H1 (cell line): Measurements from ENCODE around the gene CACNA1A. TPM values are rescaled to one million over a fixed set of nuclear protein-coding genes. Genes with fewer than 3 reads are reported as not detected.

ENCODE experiments used
- CTCF ChIA-PET: fragments of 300-600 bp; sonication (Branson Sonifier 250); formaldehyde crosslinking; loops from one replicate; lab custom pipeline; 2021; ENCODE audit not compliant: partially characterized antibody; lab: Charles Lee
- POLR2A ChIA-PET: fragments of 300-600 bp; sonication (Branson Sonifier 250); formaldehyde crosslinking; loops from one replicate; lab custom pipeline; 2021; ENCODE audit warnings: inconsistent platforms; ENCODE audit not compliant: partially characterized antibody; lab: Charles Lee
- DNase-seq, 2 experiments: peaks; one replicate each; pipeline versions ENCODE4 v3.0.0 to v3.0.0-alpha.2; 2010 to 2022; ENCODE audit warnings: low spot score in 2 of 2, low read depth in 1 of 2, mixed read lengths in 1 of 2
- FAIRE-seq: peaks from 2 replicates; lab custom pipeline; 2011; peaks lifted over from hg19 to GRCh38; lab: Jason Lieb, UNC
- H2AFZ ChIP-seq: 2 replicates; pipeline ENCODE4 v1.8.1; 2012; ENCODE audit warnings: low read length, inconsistent platforms
- H2AK5ac ChIP-seq: 2 replicates; pipeline ENCODE4 v1.6.1; 2013; ENCODE audit warnings: low read depth, low read length
- H2BK120ac ChIP-seq: replicated peaks from 2 replicates; pipeline ENCODE3; 2013; ENCODE audit warnings: low read depth, low read length, inconsistent platforms
- H2BK12ac ChIP-seq: 2 replicates; pipeline ENCODE4 v1.6.1; 2013; ENCODE audit warnings: low read depth, low read length
- H2BK15ac ChIP-seq: 2 replicates; pipeline ENCODE4 v1.6.1; 2013; ENCODE audit warnings: low read length
- H2BK20ac ChIP-seq: 2 replicates; pipeline ENCODE4 v1.6.1; 2013; ENCODE audit warnings: low read length
- H2BK5ac ChIP-seq: 2 replicates; pipeline ENCODE4 v1.6.1; 2013; ENCODE audit warnings: low read depth, low read length
- H3K14ac ChIP-seq: 2 replicates; pipeline ENCODE4 v1.6.1; 2013; ENCODE audit warnings: inconsistent platforms; ENCODE audit not compliant: insufficient read length
- H3K18ac ChIP-seq: 2 replicates; pipeline ENCODE4 v1.6.1; 2013; ENCODE audit warnings: low read length; ENCODE audit errors: extremely low read depth
- H3K23ac ChIP-seq: 2 replicates; pipeline ENCODE4 v1.6.1; 2013; ENCODE audit warnings: inconsistent platforms; ENCODE audit not compliant: insufficient read length
- H3K23me2 ChIP-seq: 2 replicates; pipeline ENCODE4 v1.6.1; 2013; ENCODE audit warnings: low read depth, low read length
- H3K27ac ChIP-seq: 2 replicates; pipeline ENCODE4 v1.6.1; 2011; ENCODE audit warnings: low read depth, low read length, inconsistent platforms
- H3K27me3 ChIP-seq, 4 experiments: replicated peaks in 1 of 4; 1 replicate in 1 of 4; 2 replicates in 3 of 4; pipeline versions ENCODE4 v1.6.1 to v1.8.1; 2011 to 2013; ENCODE audit warnings: low read length in 3 of 4, mild to moderate bottlenecking in 3 of 4, inconsistent platforms in 2 of 4, mixed read lengths in 2 of 4, moderate library complexity in 1 of 4; ENCODE audit not compliant: control insufficient read depth in 3 of 4, insufficient read depth in 3 of 4; ENCODE audit errors: extremely low read depth in 1 of 4
- H3K36me3 ChIP-seq, 4 experiments: 2 replicates each; pipeline versions ENCODE4 v1.6.1 to v1.8.1; 2011 to 2013; ENCODE audit warnings: mild to moderate bottlenecking in 4 of 4, low read length in 3 of 4, moderate library complexity in 2 of 4, control low read depth in 1 of 4, inconsistent platforms in 1 of 4; ENCODE audit not compliant: insufficient read depth in 4 of 4, control insufficient read depth in 2 of 4
- H3K4ac ChIP-seq: replicated peaks from 2 replicates; pipeline ENCODE3; 2013; ENCODE audit warnings: low read length, low read depth, mixed read lengths, inconsistent platforms; ENCODE audit not compliant: insufficient read length
- H3K4me1 ChIP-seq, 4 experiments: replicated peaks in 1 of 4; 1 replicate in 1 of 4; 2 replicates in 3 of 4; pipeline versions ENCODE4 v1.6.1 to v1.8.1; 2011 to 2013; ENCODE audit warnings: low read length in 3 of 4, inconsistent platforms in 2 of 4, mixed read lengths in 1 of 4; ENCODE audit not compliant: insufficient read depth in 4 of 4, control insufficient read depth in 3 of 4
- H3K4me2 ChIP-seq, 2 experiments: 2 replicates each; pipeline versions ENCODE4 v1.6.1 to v1.8.1; 2011 to 2013; ENCODE audit warnings: low read depth in 2 of 2, low read length in 2 of 2, control low read depth in 1 of 2, inconsistent platforms in 1 of 2, mild to moderate bottlenecking in 1 of 2; ENCODE audit not compliant: insufficient read depth in 1 of 2
- H3K4me3 ChIP-seq, 4 experiments: fragments of 200-600, 300-600 bp in 1 of 4; sonication (generic), shearing (Covaris generic), sonication (Bioruptor Twin) in 1 of 4; 2 replicates each; pipeline versions ENCODE4 v1.5.1 to v1.8.1; 2011 to 2016; ENCODE audit warnings: low read length in 4 of 4, low read depth in 3 of 4, control low read depth in 2 of 4, inconsistent platforms in 2 of 4, mild to moderate bottlenecking in 2 of 4, mixed read lengths in 1 of 4, moderate library complexity in 1 of 4; ENCODE audit not compliant: insufficient read depth in 2 of 4; ENCODE audit errors: extremely low read depth in 1 of 4
- H3K56ac ChIP-seq: replicated peaks from 2 replicates; pipeline ENCODE3; 2013; ENCODE audit warnings: low read depth, mild to moderate bottlenecking, mixed read lengths, low read length, inconsistent platforms; ENCODE audit not compliant: insufficient read length
- H3K79me1 ChIP-seq: 2 replicates; pipeline ENCODE4 v1.6.1; 2013; ENCODE audit warnings: low read depth, low read length, control low read depth
- H3K79me2 ChIP-seq, 2 experiments: 2 replicates each; pipeline versions ENCODE4 v1.6.1 to v1.8.1; 2012 to 2013; ENCODE audit warnings: low read length in 2 of 2, mild to moderate bottlenecking in 2 of 2, inconsistent platforms in 1 of 2; ENCODE audit not compliant: insufficient read depth in 2 of 2, control insufficient read depth in 1 of 2
- H3K9ac ChIP-seq, 4 experiments: replicated peaks in 1 of 4; 1 replicate in 1 of 4; 2 replicates in 3 of 4; pipeline versions ENCODE4 v1.6.1 to v1.8.1; 2011 to 2013; ENCODE audit warnings: low read depth in 3 of 4, low read length in 3 of 4, control low read depth in 2 of 4, mild to moderate bottlenecking in 2 of 4, moderate library complexity in 2 of 4, inconsistent platforms in 1 of 4; ENCODE audit errors: extremely low read depth in 1 of 4
- H3K9me3 ChIP-seq, 2 experiments: 2 replicates each; pipeline versions ENCODE4 v1.6.1 to v1.8.1; 2012 to 2013; ENCODE audit warnings: mild to moderate bottlenecking in 2 of 2, moderate library complexity in 2 of 2, control low read depth in 1 of 2, inconsistent platforms in 1 of 2, low read depth in 1 of 2, low read length in 1 of 2, mixed read lengths in 1 of 2; ENCODE audit not compliant: insufficient read depth in 2 of 2
- H4K20me1 ChIP-seq, 2 experiments: replicated peaks in 1 of 2; 2 replicates each; pipeline versions ENCODE3 to v1.8.1; 2011 to 2013; ENCODE audit warnings: inconsistent platforms in 2 of 2, low read length in 2 of 2, mild to moderate bottlenecking in 1 of 2; ENCODE audit not compliant: insufficient read depth in 2 of 2, control insufficient read depth in 1 of 2
- H4K5ac ChIP-seq: 2 replicates; pipeline ENCODE4 v1.6.1; 2013; ENCODE audit warnings: low read length, low read depth, mixed read lengths, inconsistent platforms; ENCODE audit not compliant: insufficient read length
- H4K8ac ChIP-seq: 2 replicates; pipeline ENCODE4 v1.8.0; 2013; ENCODE audit warnings: mild to moderate bottlenecking, moderate library complexity, low read length, inconsistent platforms; ENCODE audit not compliant: insufficient read depth; ENCODE audit errors: extremely low read depth
- H4K91ac ChIP-seq: replicated peaks from 2 replicates; pipeline ENCODE3; 2013; ENCODE audit warnings: low read length, mixed read lengths, inconsistent platforms; ENCODE audit not compliant: insufficient read length
- CBX5 ChIP-seq: fragments of 300-800, 300-1000 bp; sonication (generic); IDR thresholded peaks from 2 replicates; pipeline ENCODE4 v1.7.1; 2016; ENCODE audit warnings: antibody characterized with exemption, low read length, low read depth
- CBX8 ChIP-seq: fragments of 300-800, 300-1000 bp; sonication (generic); IDR thresholded peaks from 2 replicates; pipeline ENCODE4 v1.7.1; 2016; ENCODE audit warnings: low read depth, low read length, borderline replicate concordance
- CHD2 ChIP-seq: IDR thresholded peaks from 2 replicates; pipeline ENCODE4 v1.6.1; 2012; ENCODE audit warnings: low read length, improper control_type of control experiment
- HDAC6 ChIP-seq: IDR thresholded peaks from one replicate; pipeline ENCODE4 v1.7.1; 2012; ENCODE audit warnings: low read depth, mild to moderate bottlenecking, inconsistent platforms, low read length, moderate library complexity
- JUN ChIP-seq: IDR thresholded peaks from 2 replicates; pipeline ENCODE4 v1.6.1; 2011; ENCODE audit warnings: low read depth, mild to moderate bottlenecking, improper control_type of control experiment, low read length
- KDM5A ChIP-seq: fragments of 200-600 bp; IDR thresholded peaks from 2 replicates; pipeline ENCODE4 v1.7.1; 2012; ENCODE audit warnings: mild to moderate bottlenecking, low read length, inconsistent platforms, mixed read lengths
- RAD21 ChIP-seq, 2 experiments: IDR thresholded peaks in 1 of 2; conservative IDR thresholded peaks in 1 of 2; 2 replicates each; pipeline ENCODE4 v1.6.1; 2011; ENCODE audit warnings: low read depth in 2 of 2, low read length in 2 of 2, improper control_type of control experiment in 1 of 2, inconsistent platforms in 1 of 2, mild to moderate bottlenecking in 1 of 2, moderate library complexity in 1 of 2
- RFX5 ChIP-seq: IDR thresholded peaks from 2 replicates; pipeline ENCODE4 v1.6.1; 2011; ENCODE audit warnings: low read depth, low read length, improper control_type of control experiment, borderline replicate concordance
- RNF2 ChIP-seq: fragments of 200-900, 300-1000 bp; sonication (generic); IDR thresholded peaks from 2 replicates; pipeline ENCODE4 v1.7.1; 2016; ENCODE audit warnings: borderline replicate concordance, low read depth, mild to moderate bottlenecking, antibody characterized with exemption, low read length; ENCODE audit not compliant: poor library complexity, severe bottlenecking; ENCODE audit errors: missing control alignments
- SIN3A ChIP-seq, 2 experiments: IDR thresholded peaks in 1 of 2; conservative IDR thresholded peaks in 1 of 2; 2 replicates each; pipeline ENCODE4 v1.6.1; 2011 to 2012; ENCODE audit warnings: low read length in 2 of 2, improper control_type of control experiment in 1 of 2, low read depth in 1 of 2, mild to moderate bottlenecking in 1 of 2
- SIX5 ChIP-seq: IDR thresholded peaks from 2 replicates; pipeline ENCODE4 v1.6.1; 2011; ENCODE audit warnings: mild to moderate bottlenecking, low read depth, low read length
- SP4 ChIP-seq: IDR thresholded peaks from 2 replicates; pipeline ENCODE4 v1.6.1; 2012; ENCODE audit warnings: low read length, inconsistent platforms
- SRF ChIP-seq: IDR thresholded peaks from 2 replicates; pipeline ENCODE4 v1.6.1; 2011; ENCODE audit warnings: mild to moderate bottlenecking, low read depth, low read length, moderate library complexity
- YY1 ChIP-seq: IDR thresholded peaks from 2 replicates; pipeline ENCODE4 v1.6.1; 2011; ENCODE audit warnings: low read depth, mild to moderate bottlenecking, low read length
- WGBS, 2 experiments: shearing (Covaris generic) in 1 of 2; methylation state at CpG; one replicate each; pipeline versions ENCODE4 v1.1.6 to v1.1.7; 2013 to 2015; ENCODE audit warnings: low lambda C conversion rate in 2 of 2, mixed read lengths in 2 of 2, inconsistent platforms in 1 of 2, low coverage in 1 of 2, missing lambda C conversion rate in 1 of 2; ENCODE audit not compliant: insufficient replicate concordance in 2 of 2, insufficient coverage in 1 of 2, insufficient read length in 1 of 2; ENCODE audit errors: extremely low coverage in 1 of 2, missing lambda C conversion rate in 1 of 2; 5-methylcytosine and 5-hydroxymethylcytosine counted together
- polyA plus RNA-seq, 7 experiments: library from polyadenylated mRNA; depleted of rRNA in 3 of 7; stranded (reverse) in 5 of 7; unstranded in 2 of 7; fragments of >200 nt in 5 of 7; fragments of 200-250 nt in 2 of 7; gene quantifications; 1 replicate in 5 of 7; 2 replicates in 1 of 7; 4 replicates in 1 of 7; pipeline versions ENCODE4 v1.2.1 to v1.2.3, GENCODE V29; 2011 to 2013; ENCODE audit warnings: missing spikeins in 2 of 7, mixed read lengths in 2 of 7
- total RNA-seq: library from RNA; stranded (reverse); fragmentation: NEBNext Ultra II Directional; extraction: Animal tissue kit (Norgen Biotek cat#: 25700); gene quantifications from 2 replicates; pipeline ENCODE4 v1.2.1, GENCODE V29; 2021

The CACNA1A gene
- total and polyA plus RNA-seq, 2 of the 8 experiments (the other 6 are each of a cell fraction or from before 2014, with no cell fraction given) = 10.7 to 25.3 TPM

DNA sequence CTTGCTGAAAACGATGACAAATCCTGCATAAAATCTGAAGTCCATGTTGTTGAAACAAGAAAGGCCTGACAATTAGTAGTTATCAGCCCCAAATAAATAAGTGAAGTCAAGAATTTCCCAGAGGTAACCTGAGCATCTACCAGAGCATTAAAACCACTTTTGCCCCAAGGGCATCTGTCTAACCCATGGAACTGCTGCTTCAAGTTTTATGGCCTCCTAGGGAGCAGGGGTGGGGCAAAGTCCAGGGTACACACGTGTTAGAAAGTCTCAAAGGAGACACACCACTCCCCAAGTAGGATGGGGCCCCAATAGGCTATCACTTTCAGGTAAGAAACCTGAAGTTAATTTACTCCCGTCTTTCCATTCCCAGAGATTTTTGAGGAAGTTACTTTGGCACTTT is 81.1 kb downstream of the CACNA1A start:
- CTCF ChIA-PET = interaction anchor here (1.2 to 5.6 kb wide), 2 partner anchors 43 to 146 kb away, joined by 4 to 49 read pairs; no protein-coding TSS in a partner anchor
- DNase-seq = no peak
- TF ChIP-seq KDM5A (no peak), SIX5 (no peak), SP4 (no peak), JUN (no peak), CBX8 (no peak), RAD21 (IDR thresholded peaks at IDR 0.05 in 1 of 2, conservative IDR thresholded peaks at IDR 0.05 in 1 of 2; ENCODE audit: low read depth in 2 of 2, low read length in 2 of 2) (no peak), CHD2 (no peak), RFX5 (no peak), SRF (no peak), RNF2 (no peak), CBX5 (no peak), SIN3A (conservative IDR thresholded peaks at IDR 0.05 in 1 of 2, IDR thresholded peaks at IDR 0.05 in 1 of 2; ENCODE audit: low read depth in 1 of 2, low read length in 2 of 2) (no peak), YY1 (no peak), HDAC6 (no peak)

More for the DNA sequence above, 81.1 kb downstream of the CACNA1A start:
- no peak overlapping the region for H2AK5ac ChIP-seq
- H3K4ac ChIP-seq = no peak overlapping the region
- H3K18ac ChIP-seq = no peak overlapping the region
- no peaks in the 10 kb centered on the region for H3K4me1 ChIP-seq
- H3K27ac ChIP-seq = no peak overlapping the region
- no peaks in the 10 kb centered on the region for H3K79me2 ChIP-seq
- H2BK120ac ChIP-seq = no peak overlapping the region
- no peaks in the 10 kb centered on the region for H3K27me3 ChIP-seq
- H3K23me2 ChIP-seq = peaks cover 2% of the 10 kb centered on the region; the same call in 1 of the 2 replicates
- H3K9me3 ChIP-seq = peaks cover 12 to 16% of the 10 kb centered on the region in 2 experiments
- no peak overlapping the region for H3K56ac ChIP-seq
- no peak overlapping the region for H3K23ac ChIP-seq
- POLR2A ChIA-PET = no interaction called here
- H3K36me3 ChIP-seq = peaks cover 0 to 5% (median 0%) of the 10 kb centered on the region in 4 experiments; a peak in 2 of 8 replicates
- no peak overlapping the region for H3K9ac ChIP-seq
- H4K5ac ChIP-seq = no peak overlapping the region
- no peak overlapping the region for H2AFZ ChIP-seq
- H2BK5ac ChIP-seq = no peak overlapping the region
- no peak overlapping the region for H2BK20ac ChIP-seq
- no peak overlapping the region for H3K4me2 ChIP-seq
- whole genome bisulfite sequencing, 2 experiments = 86% methylated on average over 3 of the region's 3 CpGs; no CpG with 5 or more reads in 1 of the 2 experiments
- FAIRE-seq = no peak
- no peak overlapping the region for H3K14ac ChIP-seq
- no peak overlapping the region for H4K91ac ChIP-seq
- no peaks in the 10 kb centered on the region; the same call in 1 of the 2 replicates for H3K79me1 ChIP-seq
- no peak overlapping the region for H2BK12ac ChIP-seq
- H2BK15ac ChIP-seq = no peak overlapping the region
- no peaks in the 10 kb centered on the region for H4K20me1 ChIP-seq
- no peak overlapping the region for H4K8ac ChIP-seq
- no peak overlapping the region for H3K4me3 ChIP-seq
